H1 (cell line): Measurements from ENCODE around the gene RPP25L. TPM values are rescaled to one million over a fixed set of nuclear protein-coding genes. Genes with fewer than 3 reads are reported as not detected.

ENCODE experiments used
- E2F6 ChIP-seq: IDR thresholded peaks from 2 replicates; pipeline ENCODE4 v1.6.1; 2012; ENCODE audit warnings: inconsistent platforms
- HDAC2 ChIP-seq, 2 experiments: fragments of 300-600 bp in 1 of 2; sonication (generic) in 1 of 2; IDR thresholded peaks; 2 replicates each; pipeline ENCODE4 v1.6.1; 2011 to 2012; ENCODE audit warnings: low read depth in 2 of 2, low read length in 2 of 2, mild to moderate bottlenecking in 2 of 2, moderate library complexity in 2 of 2, borderline replicate concordance in 1 of 2, inconsistent platforms in 1 of 2
- RXRA ChIP-seq: IDR thresholded peaks from 2 replicates; pipeline ENCODE4 v1.6.1; 2011; ENCODE audit warnings: low read depth, mild to moderate bottlenecking, low read length, moderate library complexity; ENCODE audit not compliant: insufficient read depth
- polyA plus RNA-seq, 7 experiments: library from polyadenylated mRNA; depleted of rRNA in 3 of 7; stranded (reverse) in 5 of 7; unstranded in 2 of 7; fragments of >200 nt in 5 of 7; fragments of 200-250 nt in 2 of 7; gene quantifications; 1 replicate in 5 of 7; 2 replicates in 1 of 7; 4 replicates in 1 of 7; pipeline versions ENCODE4 v1.2.1 to v1.2.3, GENCODE V29; 2011 to 2013; ENCODE audit warnings: missing spikeins in 2 of 7, mixed read lengths in 2 of 7
- total RNA-seq: library from RNA; stranded (reverse); fragmentation: NEBNext Ultra II Directional; extraction: Animal tissue kit (Norgen Biotek cat#: 25700); gene quantifications from 2 replicates; pipeline ENCODE4 v1.2.1, GENCODE V29; 2021
- TF ChIP-seq, protein P1 (sequence below): fragments of 300-600 bp; sonication (generic); IDR thresholded peaks from 2 replicates; pipeline ENCODE4 v1.7.1; 2012; ENCODE audit warnings: low read length, moderate library complexity, mild to moderate bottlenecking, inconsistent platforms; ENCODE audit not compliant: insufficient replicate concordance

The RPP25L gene
- total and polyA plus RNA-seq, 2 of the 8 experiments (the other 6 are each of a cell fraction or from before 2014, with no cell fraction given) = 21.6 to 75.0 TPM

DNA sequence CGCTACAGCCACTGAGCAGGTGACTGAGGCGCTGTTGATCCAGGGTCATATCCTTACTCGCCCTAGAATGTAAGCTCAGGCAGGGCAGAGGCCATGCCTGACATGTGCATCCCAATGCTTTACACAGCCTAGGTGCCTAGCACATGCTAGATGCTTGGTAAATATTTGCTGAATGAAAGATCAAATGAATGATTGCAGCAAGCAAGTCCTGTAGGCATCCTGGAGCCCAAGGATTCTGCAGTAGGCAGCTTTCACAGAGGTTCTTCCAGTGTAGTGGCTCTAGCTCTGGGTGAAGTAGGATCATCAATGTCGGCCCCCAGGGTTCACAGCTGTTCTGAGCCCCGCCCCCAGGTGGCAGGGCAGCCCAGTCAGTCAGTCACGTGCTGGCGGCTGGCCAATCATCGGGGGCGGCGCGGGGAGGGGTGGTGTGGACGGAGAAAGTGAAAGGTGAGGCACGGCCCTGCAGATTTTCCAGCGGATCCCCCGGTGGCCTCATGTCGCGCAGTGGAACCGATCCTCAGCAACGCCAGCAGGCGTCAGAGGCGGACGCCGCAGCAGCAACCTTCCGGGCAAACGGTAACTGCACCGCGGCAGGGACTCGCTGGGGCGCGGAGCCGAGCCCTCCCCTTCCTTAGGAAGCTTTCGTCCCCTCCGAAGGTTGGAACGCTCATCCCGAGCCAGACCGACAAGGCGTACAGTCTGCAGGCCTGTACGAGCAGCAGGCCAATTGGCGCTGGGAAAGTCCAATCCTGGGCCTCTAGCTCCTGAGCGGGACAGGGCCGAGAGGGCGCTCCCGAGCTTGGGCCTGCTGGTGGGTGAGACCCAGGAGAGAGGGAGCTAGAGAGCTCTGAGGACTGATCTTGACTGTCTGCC lies 34.5 kb upstream of the RPP25L start, which contains the start of gene GALT (continued):
- TF ChIP-seq HDAC2 (IDR thresholded peaks at IDR 0.05; ENCODE audit: borderline replicate concordance in 1 of 2, low read depth in 2 of 2, low read length in 2 of 2) (peak in 1 of 2 experiments; percentile 89; a peak in 1 of 4 replicates), E2F6 (peak; percentile 39; the same call in 1 of the 2 replicates), RXRA (no peak)
- TF ChIP-seq, protein P1, sequence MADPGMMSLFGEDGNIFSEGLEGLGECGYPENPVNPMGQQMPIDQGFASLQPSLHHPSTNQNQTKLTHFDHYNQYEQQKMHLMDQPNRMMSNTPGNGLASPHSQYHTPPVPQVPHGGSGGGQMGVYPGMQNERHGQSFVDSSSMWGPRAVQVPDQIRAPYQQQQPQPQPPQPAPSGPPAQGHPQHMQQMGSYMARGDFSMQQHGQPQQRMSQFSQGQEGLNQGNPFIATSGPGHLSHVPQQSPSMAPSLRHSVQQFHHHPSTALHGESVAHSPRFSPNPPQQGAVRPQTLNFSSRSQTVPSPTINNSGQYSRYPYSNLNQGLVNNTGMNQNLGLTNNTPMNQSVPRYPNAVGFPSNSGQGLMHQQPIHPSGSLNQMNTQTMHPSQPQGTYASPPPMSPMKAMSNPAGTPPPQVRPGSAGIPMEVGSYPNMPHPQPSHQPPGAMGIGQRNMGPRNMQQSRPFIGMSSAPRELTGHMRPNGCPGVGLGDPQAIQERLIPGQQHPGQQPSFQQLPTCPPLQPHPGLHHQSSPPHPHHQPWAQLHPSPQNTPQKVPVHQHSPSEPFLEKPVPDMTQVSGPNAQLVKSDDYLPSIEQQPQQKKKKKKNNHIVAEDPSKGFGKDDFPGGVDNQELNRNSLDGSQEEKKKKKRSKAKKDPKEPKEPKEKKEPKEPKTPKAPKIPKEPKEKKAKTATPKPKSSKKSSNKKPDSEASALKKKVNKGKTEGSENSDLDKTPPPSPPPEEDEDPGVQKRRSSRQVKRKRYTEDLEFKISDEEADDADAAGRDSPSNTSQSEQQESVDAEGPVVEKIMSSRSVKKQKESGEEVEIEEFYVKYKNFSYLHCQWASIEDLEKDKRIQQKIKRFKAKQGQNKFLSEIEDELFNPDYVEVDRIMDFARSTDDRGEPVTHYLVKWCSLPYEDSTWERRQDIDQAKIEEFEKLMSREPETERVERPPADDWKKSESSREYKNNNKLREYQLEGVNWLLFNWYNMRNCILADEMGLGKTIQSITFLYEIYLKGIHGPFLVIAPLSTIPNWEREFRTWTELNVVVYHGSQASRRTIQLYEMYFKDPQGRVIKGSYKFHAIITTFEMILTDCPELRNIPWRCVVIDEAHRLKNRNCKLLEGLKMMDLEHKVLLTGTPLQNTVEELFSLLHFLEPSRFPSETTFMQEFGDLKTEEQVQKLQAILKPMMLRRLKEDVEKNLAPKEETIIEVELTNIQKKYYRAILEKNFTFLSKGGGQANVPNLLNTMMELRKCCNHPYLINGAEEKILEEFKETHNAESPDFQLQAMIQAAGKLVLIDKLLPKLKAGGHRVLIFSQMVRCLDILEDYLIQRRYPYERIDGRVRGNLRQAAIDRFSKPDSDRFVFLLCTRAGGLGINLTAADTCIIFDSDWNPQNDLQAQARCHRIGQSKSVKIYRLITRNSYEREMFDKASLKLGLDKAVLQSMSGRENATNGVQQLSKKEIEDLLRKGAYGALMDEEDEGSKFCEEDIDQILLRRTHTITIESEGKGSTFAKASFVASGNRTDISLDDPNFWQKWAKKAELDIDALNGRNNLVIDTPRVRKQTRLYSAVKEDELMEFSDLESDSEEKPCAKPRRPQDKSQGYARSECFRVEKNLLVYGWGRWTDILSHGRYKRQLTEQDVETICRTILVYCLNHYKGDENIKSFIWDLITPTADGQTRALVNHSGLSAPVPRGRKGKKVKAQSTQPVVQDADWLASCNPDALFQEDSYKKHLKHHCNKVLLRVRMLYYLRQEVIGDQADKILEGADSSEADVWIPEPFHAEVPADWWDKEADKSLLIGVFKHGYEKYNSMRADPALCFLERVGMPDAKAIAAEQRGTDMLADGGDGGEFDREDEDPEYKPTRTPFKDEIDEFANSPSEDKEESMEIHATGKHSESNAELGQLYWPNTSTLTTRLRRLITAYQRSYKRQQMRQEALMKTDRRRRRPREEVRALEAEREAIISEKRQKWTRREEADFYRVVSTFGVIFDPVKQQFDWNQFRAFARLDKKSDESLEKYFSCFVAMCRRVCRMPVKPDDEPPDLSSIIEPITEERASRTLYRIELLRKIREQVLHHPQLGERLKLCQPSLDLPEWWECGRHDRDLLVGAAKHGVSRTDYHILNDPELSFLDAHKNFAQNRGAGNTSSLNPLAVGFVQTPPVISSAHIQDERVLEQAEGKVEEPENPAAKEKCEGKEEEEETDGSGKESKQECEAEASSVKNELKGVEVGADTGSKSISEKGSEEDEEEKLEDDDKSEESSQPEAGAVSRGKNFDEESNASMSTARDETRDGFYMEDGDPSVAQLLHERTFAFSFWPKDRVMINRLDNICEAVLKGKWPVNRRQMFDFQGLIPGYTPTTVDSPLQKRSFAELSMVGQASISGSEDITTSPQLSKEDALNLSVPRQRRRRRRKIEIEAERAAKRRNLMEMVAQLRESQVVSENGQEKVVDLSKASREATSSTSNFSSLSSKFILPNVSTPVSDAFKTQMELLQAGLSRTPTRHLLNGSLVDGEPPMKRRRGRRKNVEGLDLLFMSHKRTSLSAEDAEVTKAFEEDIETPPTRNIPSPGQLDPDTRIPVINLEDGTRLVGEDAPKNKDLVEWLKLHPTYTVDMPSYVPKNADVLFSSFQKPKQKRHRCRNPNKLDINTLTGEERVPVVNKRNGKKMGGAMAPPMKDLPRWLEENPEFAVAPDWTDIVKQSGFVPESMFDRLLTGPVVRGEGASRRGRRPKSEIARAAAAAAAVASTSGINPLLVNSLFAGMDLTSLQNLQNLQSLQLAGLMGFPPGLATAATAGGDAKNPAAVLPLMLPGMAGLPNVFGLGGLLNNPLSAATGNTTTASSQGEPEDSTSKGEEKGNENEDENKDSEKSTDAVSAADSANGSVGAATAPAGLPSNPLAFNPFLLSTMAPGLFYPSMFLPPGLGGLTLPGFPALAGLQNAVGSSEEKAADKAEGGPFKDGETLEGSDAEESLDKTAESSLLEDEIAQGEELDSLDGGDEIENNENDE = no peak
